Measurements from ENCODE around the gene CD22. TPM values are rescaled to one million over a fixed set of nuclear protein-coding genes. Genes with fewer than 3 reads are reported as not detected.

Gene CD22
- total RNA-seq, 1 experiment from 2014 or later, result not detected

GRCh38 chr19:35351411-35352176, 22.6 kb downstream of the CD22 start:
- no peak for TF ChIP-seq CTCF (conservative IDR thresholded peaks at IDR 0.05)
- Histone ChIP-seq H2BK120ac (ENCODE audit: low read depth, low read length, poor library complexity, severe bottlenecking) (no peak overlapping the region), H4K8ac (replicated peaks; ENCODE audit: insufficient read length, low read depth, low read length) (no peak overlapping the region), H2BK12ac (ENCODE audit: insufficient read length, low read depth, low read length) (no peak overlapping the region), H3K9ac (ENCODE audit: extremely low read depth, insufficient read length, low read length) (no peak overlapping the region), H3K79me1 (ENCODE audit: insufficient read depth, low read depth, low read length, poor library complexity, severe bottlenecking) (no peaks in the 10 kb centered on the region), H2BK15ac (ENCODE audit: low read depth, low read length) (no peak overlapping the region), H2BK5ac (ENCODE audit: insufficient read length, low read length) (no peak overlapping the region), H3K56ac (ENCODE audit: insufficient read length, low read depth, low read length) (no peak overlapping the region), H4K20me1 (ENCODE audit: control insufficient read depth, insufficient read depth, insufficient read length) (no peaks in the 10 kb centered on the region), H4K5ac (ENCODE audit: insufficient read length, low read depth, low read length) (no peak overlapping the region), H3K23me2 (ENCODE audit: insufficient read length, low read depth, low read length, poor library complexity, severe bottlenecking) (peaks cover 4% of the 10 kb centered on the region), H3K4me1 (ENCODE audit: insufficient read depth, low read length) (no peaks in the 10 kb centered on the region; the same call in 1 of the 2 replicates), H3K4ac (ENCODE audit: low read depth, low read length) (no peak overlapping the region), H3K23ac (ENCODE audit: insufficient read length, low read depth, low read length) (no peak overlapping the region), H2AFZ (ENCODE audit: low read length) (no peak overlapping the region), H3K27ac (ENCODE audit: insufficient read length, low read depth, low read length) (no peak overlapping the region), H2AK5ac (ENCODE audit: insufficient read length, low read length) (no peak overlapping the region), H3T11ph (ENCODE audit: low read length) (no peak overlapping the region), H3K14ac (ENCODE audit: insufficient read depth, low read length) (no peak overlapping the region), H3K9me3 (ENCODE audit: control insufficient read depth, low read depth, low read length) (no peaks in the 10 kb centered on the region), H3K79me2 (ENCODE audit: insufficient read depth, low read length) (no peaks in the 10 kb centered on the region), H3K18ac (ENCODE audit: insufficient read length, low read depth, low read length) (no peak overlapping the region), H3K27me3 (ENCODE audit: insufficient read depth, low read length) (no peaks in the 10 kb centered on the region), H2BK20ac (ENCODE audit: low read depth, low read length, poor library complexity, severe bottlenecking) (no peak overlapping the region), H4K91ac (ENCODE audit: insufficient read length, low read depth, low read length) (no peak overlapping the region), H3K4me2 (ENCODE audit: insufficient read depth, insufficient read length, low read length) (no peak overlapping the region)
- no peak for DNase-seq
- H3K4me3 Mint-ChIP-seq, result no peak overlapping the region
- H3K27me3 Mint-ChIP-seq (ENCODE audit: low read depth), result peaks cover 35% of the 10 kb centered on the region
- H3K36me3 Mint-ChIP-seq (ENCODE audit: insufficient read depth in 1 of 3, low read depth in 3 of 3), result no peaks in the 10 kb centered on the region; a peak in 1 of 7 replicates
- WGBS (ENCODE audit: extremely low coverage, insufficient read length, low lambda C conversion rate), result no CpG with 5 or more reads among the region's 47 CpGs
- H3K27ac Mint-ChIP-seq, result no peak overlapping the region
- H3K9me3 Mint-ChIP-seq, result no peaks in the 10 kb centered on the region
- H3K4me1 Mint-ChIP-seq, result peaks cover 9 to 18% of the 10 kb centered on the region in 2 experiments

All from H9 (cell line).